Neural cell (in vitro differentiated cells): ENCODE results near the gene SPRR1B. TPM values are rescaled to one million over a fixed set of nuclear protein-coding genes. Genes with fewer than 3 reads are reported as not detected.
"Not testable (repeated sequence)": the region's sequence is repeated elsewhere in the genome, so short reads cannot be mapped to it uniquely, and the experiment has no call there.

Experiments used
- H2AFZ ChIP-seq: fragments of 200-600, 300-800 bp; sonication (generic), shearing (Covaris generic); 2 replicates; pipeline ENCODE4 v1.6.0; 2014; ENCODE audit warnings: low read depth, mild to moderate bottlenecking, antibody characterized with exemption, low read length, moderate library complexity
- H3F3A ChIP-seq: fragments of 200-600 bp; shearing (Covaris generic); 2 replicates; pipeline ENCODE4 v1.6.1; 2016; ENCODE audit warnings: mild to moderate bottlenecking, moderate library complexity, mixed read lengths, antibody characterized with exemption, low read length; ENCODE audit not compliant: insufficient read depth, poor library complexity, severe bottlenecking
- H3K27ac ChIP-seq: fragments of 200-600, 300-800 bp; sonication (generic), shearing (Covaris generic); 2 replicates; pipeline ENCODE4 v1.5.1; 2014; ENCODE audit warnings: mild to moderate bottlenecking, low read length, moderate library complexity
- H3K27me3 ChIP-seq: fragments of 300-800, 200-600 bp; sonication (generic), shearing (Covaris generic); 2 replicates; pipeline ENCODE4 v1.6.0; 2014; ENCODE audit warnings: mild to moderate bottlenecking, low read depth, low read length, moderate library complexity; ENCODE audit not compliant: insufficient read depth
- H3K36me3 ChIP-seq: fragments of 300-800, 200-600 bp; sonication (generic), shearing (Covaris generic); 2 replicates; pipeline ENCODE4 v1.5.1; 2014; ENCODE audit warnings: mild to moderate bottlenecking, antibody characterized with exemption, low read length, moderate library complexity; ENCODE audit not compliant: insufficient read depth
- H3K4me2 ChIP-seq: fragments of 300-800, 200-600 bp; sonication (generic), shearing (Covaris generic); 2 replicates; pipeline ENCODE4 v1.6.0; 2014; ENCODE audit warnings: mild to moderate bottlenecking, low read length
- H3K4me3 ChIP-seq: fragments of 300-800, 200-600 bp; sonication (generic), shearing (Covaris generic); 2 replicates; pipeline ENCODE4 v1.5.1; 2014; ENCODE audit warnings: mild to moderate bottlenecking, low read length, moderate library complexity
- H3K79me2 ChIP-seq: fragments of 200-600 bp; shearing (Covaris generic); replicated peaks from 2 replicates; pipeline ENCODE4 v1.6.0; 2014; ENCODE audit warnings: mild to moderate bottlenecking, low read length, moderate library complexity; ENCODE audit not compliant: insufficient read depth
- H3K9ac ChIP-seq: fragments of 300-800, 200-600 bp; sonication (generic), shearing (Covaris generic); 2 replicates; pipeline ENCODE4 v1.6.1; 2016; ENCODE audit warnings: mild to moderate bottlenecking, low read length, mixed read lengths
- H3K9me2 ChIP-seq: fragments of 200-600 bp; shearing (Covaris generic); 2 replicates; pipeline ENCODE4 v1.6.1; 2016; ENCODE audit warnings: mild to moderate bottlenecking, low read length, mixed read lengths; ENCODE audit not compliant: insufficient read depth
- H3K9me3 ChIP-seq: fragments of 200-600, 300-800 bp; sonication (generic), shearing (Covaris generic); 2 replicates; pipeline ENCODE4 v1.6.1; 2016; ENCODE audit warnings: mild to moderate bottlenecking, mixed run types, low read length, moderate library complexity, mixed read lengths
- H4K20me1 ChIP-seq: fragments of 200-600 bp; shearing (Covaris generic); 2 replicates; pipeline ENCODE4 v1.6.1; 2016; ENCODE audit warnings: mild to moderate bottlenecking, mixed run types; ENCODE audit not compliant: insufficient read depth
- CTCF ChIP-seq: fragments of 450-650 bp; IDR thresholded peaks from 2 replicates; pipeline ENCODE4 v1.5.1; 2014; ENCODE audit warnings: antibody characterized with exemption, mild to moderate bottlenecking, moderate library complexity; ENCODE audit not compliant: poor library complexity, severe bottlenecking
- EP300 ChIP-seq: fragments of 450-650 bp; conservative IDR thresholded peaks from 2 replicates; pipeline ENCODE4 v1.6.1; 2014; ENCODE audit warnings: antibody characterized with exemption, mild to moderate bottlenecking, moderate library complexity; ENCODE audit not compliant: poor library complexity, severe bottlenecking
- EZH2 ChIP-seq: fragments of 200-600, 300-800 bp; shearing (Covaris generic), sonication (generic); IDR thresholded peaks from 2 replicates; pipeline ENCODE4 v1.6.1; 2014; ENCODE audit warnings: antibody characterized with exemption, low read length, borderline replicate concordance, mild to moderate bottlenecking; ENCODE audit not compliant: insufficient read depth, poor library complexity, severe bottlenecking
- MXI1 ChIP-seq: fragments of 450-650 bp; conservative IDR thresholded peaks from 2 replicates; pipeline ENCODE4 v1.6.1; 2014; ENCODE audit warnings: antibody characterized with exemption, mild to moderate bottlenecking; ENCODE audit not compliant: poor library complexity, severe bottlenecking
- POLR2AphosphoS5 ChIP-seq: IDR thresholded peaks from 2 replicates; pipeline ENCODE4 v1.6.1; 2012
- RAD21 ChIP-seq: fragments of 450-650 bp; conservative IDR thresholded peaks from 2 replicates; pipeline ENCODE4 v1.6.1; 2014; ENCODE audit warnings: antibody characterized with exemption, mild to moderate bottlenecking, moderate library complexity
- SMC3 ChIP-seq: fragments of 450-650 bp; conservative IDR thresholded peaks from 2 replicates; pipeline ENCODE4 v1.6.1; 2014; ENCODE audit warnings: antibody characterized with exemption, mild to moderate bottlenecking, moderate library complexity; ENCODE audit not compliant: poor library complexity
- TAF1 ChIP-seq: IDR thresholded peaks from 2 replicates; pipeline ENCODE4 v1.6.1; 2012; ENCODE audit warnings: low read depth
- polyA plus RNA-seq: library from polyadenylated mRNA; depleted of rRNA; stranded (reverse); fragments of >200 nt; gene quantifications from 2 replicates; pipeline ENCODE4 v1.2.3, GENCODE V29; 2014
- TF ChIP-seq, protein P1 (sequence below): IDR thresholded peaks from 2 replicates; pipeline ENCODE4 v1.6.1; 2012; ENCODE audit warnings: borderline replicate concordance

The SPRR1B gene
- polyA plus RNA-seq, 1 donor from 2014 or later: not detected

- not testable (repeated sequence) for H4K20me1 ChIP-seq, H3K4me3 ChIP-seq
These were observed 9.2 kb upstream of the SPRR1B start for GRCh38 chr1:153021829-153022228.

GRCh38 chr1:153022340-153022739 lies 8.7 kb upstream of the SPRR1B start:
- H3K9me2 ChIP-seq, H3K27me3 ChIP-seq, H3K79me2 ChIP-seq, H2AFZ ChIP-seq, H3K9me3 ChIP-seq, H3K4me3 ChIP-seq, H3K36me3 ChIP-seq, H4K20me1 ChIP-seq, H3K4me2 ChIP-seq, H3K27ac ChIP-seq, H3F3A ChIP-seq, H3K9ac ChIP-seq: not testable (repeated sequence)

More at GRCh38 chr1:153021829-153022228, 9.2 kb upstream of the SPRR1B start:
- not testable (repeated sequence) for H3K4me2 ChIP-seq, H3K36me3 ChIP-seq, H3K27ac ChIP-seq, H3K27me3 ChIP-seq, H2AFZ ChIP-seq, H3K9me3 ChIP-seq, H3K9ac ChIP-seq, H3K9me2 ChIP-seq, H3F3A ChIP-seq, H3K79me2 ChIP-seq

DNA sequence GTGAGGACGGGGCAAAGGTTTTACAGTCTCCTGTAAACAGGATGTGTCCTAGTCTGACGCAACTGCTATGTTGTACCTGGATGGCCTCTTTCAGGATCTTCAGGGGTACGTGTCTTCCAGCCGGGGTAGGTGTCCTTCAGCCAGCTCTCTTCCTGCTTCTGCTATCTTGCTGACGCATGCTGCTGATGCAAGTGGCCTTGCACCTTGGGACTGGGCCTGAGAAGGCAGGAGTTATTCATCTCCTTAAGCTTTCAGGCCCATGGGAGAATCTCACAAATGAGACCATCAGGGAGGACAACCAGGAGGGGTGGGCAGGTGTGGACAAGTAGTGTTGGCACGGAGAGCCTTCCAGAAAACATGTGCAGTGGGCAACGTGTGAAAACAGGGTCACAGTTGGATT lies 7.9 kb upstream of the SPRR1B start:
- no peaks in the 10 kb centered on the region for H3K9me2 ChIP-seq
- H3K4me2 ChIP-seq: no peak overlapping the region
- TF ChIP-seq MXI1 (no peak), POLR2AphosphoS5 (no peak), TAF1 (no peak), SMC3 (no peak), CTCF (no peak)
- no peak overlapping the region for H3K9ac ChIP-seq
- H3F3A ChIP-seq: no peaks in the 10 kb centered on the region
- no peaks in the 10 kb centered on the region for H3K27me3 ChIP-seq
- H4K20me1 ChIP-seq: no peaks in the 10 kb centered on the region
- H3K27ac ChIP-seq: no peak overlapping the region
- H3K4me3 ChIP-seq: no peak overlapping the region
- H3K36me3 ChIP-seq: no peaks in the 10 kb centered on the region
- no peak overlapping the region for H2AFZ ChIP-seq
- no peaks in the 10 kb centered on the region for H3K9me3 ChIP-seq
- no peaks in the 10 kb centered on the region for H3K79me2 ChIP-seq

DNA sequence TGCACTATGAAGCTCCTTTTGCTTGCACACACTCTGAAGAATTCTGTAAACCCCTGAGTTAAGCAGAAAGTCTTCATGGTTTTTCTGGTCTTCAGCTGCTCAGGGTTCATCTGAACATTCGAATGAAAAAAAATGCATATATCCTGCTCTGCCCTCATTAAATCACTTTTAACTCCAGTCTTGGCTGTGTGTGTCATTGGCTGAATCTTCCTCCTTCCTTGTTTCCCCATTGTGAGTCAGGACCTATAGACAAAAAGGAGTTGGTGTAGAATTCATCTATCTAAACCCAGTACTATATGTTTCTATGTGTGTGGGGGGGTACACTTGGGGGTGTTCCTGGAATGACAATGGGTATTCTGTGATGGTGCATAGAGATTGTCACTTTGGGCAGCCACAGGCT lies 6.6 kb upstream of the SPRR1B start:
- H3K27me3 ChIP-seq: no peaks in the 10 kb centered on the region
- TF ChIP-seq TAF1 (no peak), RAD21 (no peak), EP300 (no peak), MXI1 (no peak), CTCF (no peak), POLR2AphosphoS5 (no peak), EZH2 (no peak), SMC3 (no peak)
- TF ChIP-seq, protein P1, sequence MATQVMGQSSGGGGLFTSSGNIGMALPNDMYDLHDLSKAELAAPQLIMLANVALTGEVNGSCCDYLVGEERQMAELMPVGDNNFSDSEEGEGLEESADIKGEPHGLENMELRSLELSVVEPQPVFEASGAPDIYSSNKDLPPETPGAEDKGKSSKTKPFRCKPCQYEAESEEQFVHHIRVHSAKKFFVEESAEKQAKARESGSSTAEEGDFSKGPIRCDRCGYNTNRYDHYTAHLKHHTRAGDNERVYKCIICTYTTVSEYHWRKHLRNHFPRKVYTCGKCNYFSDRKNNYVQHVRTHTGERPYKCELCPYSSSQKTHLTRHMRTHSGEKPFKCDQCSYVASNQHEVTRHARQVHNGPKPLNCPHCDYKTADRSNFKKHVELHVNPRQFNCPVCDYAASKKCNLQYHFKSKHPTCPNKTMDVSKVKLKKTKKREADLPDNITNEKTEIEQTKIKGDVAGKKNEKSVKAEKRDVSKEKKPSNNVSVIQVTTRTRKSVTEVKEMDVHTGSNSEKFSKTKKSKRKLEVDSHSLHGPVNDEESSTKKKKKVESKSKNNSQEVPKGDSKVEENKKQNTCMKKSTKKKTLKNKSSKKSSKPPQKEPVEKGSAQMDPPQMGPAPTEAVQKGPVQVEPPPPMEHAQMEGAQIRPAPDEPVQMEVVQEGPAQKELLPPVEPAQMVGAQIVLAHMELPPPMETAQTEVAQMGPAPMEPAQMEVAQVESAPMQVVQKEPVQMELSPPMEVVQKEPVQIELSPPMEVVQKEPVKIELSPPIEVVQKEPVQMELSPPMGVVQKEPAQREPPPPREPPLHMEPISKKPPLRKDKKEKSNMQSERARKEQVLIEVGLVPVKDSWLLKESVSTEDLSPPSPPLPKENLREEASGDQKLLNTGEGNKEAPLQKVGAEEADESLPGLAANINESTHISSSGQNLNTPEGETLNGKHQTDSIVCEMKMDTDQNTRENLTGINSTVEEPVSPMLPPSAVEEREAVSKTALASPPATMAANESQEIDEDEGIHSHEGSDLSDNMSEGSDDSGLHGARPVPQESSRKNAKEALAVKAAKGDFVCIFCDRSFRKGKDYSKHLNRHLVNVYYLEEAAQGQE: no peak
- H3K9me2 ChIP-seq: no peaks in the 10 kb centered on the region
- no peak overlapping the region for H3K4me3 ChIP-seq
- H2AFZ ChIP-seq: no peak overlapping the region
- H3K9ac ChIP-seq: no peak overlapping the region
- no peaks in the 10 kb centered on the region for H3F3A ChIP-seq
- no peaks in the 10 kb centered on the region for H3K36me3 ChIP-seq
- no peaks in the 10 kb centered on the region for H3K9me3 ChIP-seq
- H3K79me2 ChIP-seq: no peaks in the 10 kb centered on the region
- no peak overlapping the region for H3K27ac ChIP-seq
- H4K20me1 ChIP-seq: no peaks in the 10 kb centered on the region
- H3K4me2 ChIP-seq: no peak overlapping the region
